T-helper 1 cell (primary cell): Measurements from ENCODE around the gene HILPDA.
"Not testable (repeated sequence)": the region's sequence is repeated elsewhere in the genome, so short reads cannot be mapped to it uniquely, and the experiment has no call there.

Experiments used
- DNase-seq, 5 donors: peaks; one replicate each; pipeline ENCODE4 v3.0.0-alpha.2; 2012 to 2020

Gene HILPDA

DNA sequence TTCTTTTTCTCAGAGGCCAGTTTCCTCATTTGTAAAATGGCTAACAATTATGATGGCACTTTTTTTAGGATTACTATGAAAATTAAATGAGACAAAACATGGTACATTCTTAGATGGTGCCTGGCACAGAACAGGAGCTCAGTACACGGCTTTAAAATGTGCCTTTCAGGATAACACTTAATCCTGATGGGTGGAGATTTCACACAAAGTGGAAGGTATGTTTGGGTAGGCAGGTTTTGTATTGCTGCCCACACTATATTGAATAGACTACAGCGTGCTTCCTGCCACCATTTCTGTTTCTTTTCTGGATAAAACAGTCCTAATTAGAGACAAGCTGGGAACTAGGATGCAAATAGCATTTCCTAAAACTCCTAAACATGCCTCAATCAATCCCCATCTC is 23.9 kb upstream of the HILPDA start:
- DNase-seq = no peak

DNA sequence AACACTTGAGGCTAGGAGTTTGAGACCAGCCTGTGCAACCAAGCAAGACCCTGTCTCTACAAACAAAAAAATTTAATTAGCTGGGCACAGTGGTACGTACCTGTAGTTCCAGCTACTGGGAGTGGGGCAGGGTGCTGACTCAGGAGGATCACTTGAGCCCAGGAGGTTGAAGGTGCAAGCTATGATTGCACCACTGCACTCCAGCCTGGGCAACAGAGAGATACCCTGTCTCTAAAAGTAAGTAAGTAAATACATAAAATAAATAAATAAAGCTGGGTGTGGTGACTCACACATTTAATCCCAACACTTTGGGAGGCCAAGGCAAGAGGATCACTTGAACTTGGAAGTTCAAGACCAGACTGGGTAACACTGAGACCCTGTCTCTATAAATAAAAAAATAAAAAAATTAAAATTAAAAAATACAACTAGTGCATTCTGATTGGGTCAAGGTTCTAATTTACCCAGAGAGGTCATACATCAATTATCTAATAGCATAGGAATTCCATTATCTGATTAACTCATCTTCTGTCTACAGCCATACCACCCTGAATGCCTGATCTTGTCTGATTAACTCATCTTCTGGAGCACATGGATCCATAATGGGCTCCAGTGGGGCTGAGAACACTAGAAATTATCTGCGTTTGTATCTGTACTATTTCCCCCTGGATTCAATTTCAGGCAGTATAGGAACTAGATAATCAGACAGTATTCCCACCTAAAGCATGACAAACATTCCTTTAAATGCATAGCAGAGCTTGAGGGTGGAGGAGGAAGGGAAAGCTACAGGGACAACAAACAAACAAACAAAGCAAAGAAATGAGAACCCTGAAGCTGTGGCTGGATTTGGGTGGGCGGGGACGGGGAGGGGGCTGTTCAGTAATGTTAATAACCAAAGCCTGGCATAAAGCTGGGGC is 21.0 kb upstream of the HILPDA start:
- no peak for DNase-seq

DNA sequence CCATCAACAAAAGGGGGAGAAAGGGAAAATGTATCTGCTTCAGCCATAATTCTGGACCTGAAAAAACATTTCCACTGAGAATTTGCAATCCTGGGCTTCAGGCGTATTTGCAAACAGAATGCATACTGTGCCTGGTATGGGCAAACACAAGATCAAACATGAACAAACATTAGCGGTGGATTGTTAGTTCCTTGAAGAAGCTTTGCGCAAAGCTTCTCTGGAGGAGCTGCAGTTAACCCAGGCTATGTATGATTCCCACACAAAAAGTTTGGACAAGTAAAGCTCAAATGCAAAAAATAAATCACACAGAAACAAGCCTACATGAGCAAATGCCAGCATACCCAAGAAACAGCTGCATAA is 20.4 kb upstream of the HILPDA start:
- no peak for DNase-seq

DNA sequence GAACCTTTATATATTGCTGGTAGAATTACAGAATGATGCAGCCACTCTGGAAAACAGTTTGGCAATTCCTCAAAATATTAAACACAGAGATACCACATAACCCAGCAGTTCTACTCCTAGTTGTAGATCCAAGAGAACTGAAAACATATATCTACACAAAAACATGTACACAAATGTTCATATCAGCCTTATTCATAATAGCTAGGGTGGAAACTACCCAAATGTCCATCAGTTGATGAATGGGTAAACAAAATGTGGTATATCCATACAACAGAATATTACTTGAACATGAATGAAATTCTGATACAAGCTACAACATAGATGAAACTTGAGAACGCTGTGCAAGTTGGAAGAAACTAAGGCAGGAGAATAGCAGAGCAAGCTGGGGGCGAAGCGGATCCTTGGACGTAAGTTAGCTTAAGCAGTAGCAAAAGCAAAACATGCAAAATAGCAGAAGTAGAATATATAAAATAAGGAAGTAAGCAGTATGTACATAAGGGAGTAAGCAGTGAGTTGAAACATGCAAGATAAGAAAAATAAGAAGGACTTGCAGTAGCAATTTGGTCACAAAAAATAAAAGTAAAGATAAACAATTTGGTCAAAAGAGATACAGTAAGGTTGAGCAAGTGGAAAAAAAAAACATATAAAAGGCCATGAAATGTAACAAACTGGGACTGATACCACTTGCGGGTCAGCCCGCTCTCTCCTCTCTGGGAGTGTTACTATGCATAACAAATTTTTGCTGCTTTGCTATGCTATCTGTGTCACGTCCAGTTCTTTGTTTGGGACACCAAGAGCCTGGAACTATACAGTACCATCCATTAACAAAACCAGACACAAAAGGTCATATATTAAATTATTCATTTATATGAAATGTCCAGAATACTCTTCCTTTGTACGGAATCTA is 18.0 kb upstream of the HILPDA start:
- DNase-seq = no peak

DNA sequence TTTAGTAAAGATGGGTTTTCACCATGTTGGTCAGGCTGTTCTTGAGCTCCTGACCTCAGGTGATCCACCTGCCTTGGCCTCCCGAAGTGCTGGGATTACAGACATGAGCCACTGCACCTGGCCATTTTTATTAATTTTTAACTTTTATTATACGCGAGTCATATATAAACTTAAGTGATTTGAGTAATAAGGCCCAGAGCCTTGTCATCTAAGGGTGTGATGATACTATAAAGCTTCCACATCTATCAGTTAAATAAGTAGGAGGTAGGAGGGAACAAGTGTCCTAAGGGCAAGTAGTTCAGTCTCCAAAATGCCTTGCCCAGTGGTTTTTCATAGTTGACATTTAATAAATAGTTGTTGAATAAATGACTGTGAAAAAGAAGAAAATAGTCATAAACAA is 13.3 kb upstream of the HILPDA start:
- no peak for DNase-seq

DNA sequence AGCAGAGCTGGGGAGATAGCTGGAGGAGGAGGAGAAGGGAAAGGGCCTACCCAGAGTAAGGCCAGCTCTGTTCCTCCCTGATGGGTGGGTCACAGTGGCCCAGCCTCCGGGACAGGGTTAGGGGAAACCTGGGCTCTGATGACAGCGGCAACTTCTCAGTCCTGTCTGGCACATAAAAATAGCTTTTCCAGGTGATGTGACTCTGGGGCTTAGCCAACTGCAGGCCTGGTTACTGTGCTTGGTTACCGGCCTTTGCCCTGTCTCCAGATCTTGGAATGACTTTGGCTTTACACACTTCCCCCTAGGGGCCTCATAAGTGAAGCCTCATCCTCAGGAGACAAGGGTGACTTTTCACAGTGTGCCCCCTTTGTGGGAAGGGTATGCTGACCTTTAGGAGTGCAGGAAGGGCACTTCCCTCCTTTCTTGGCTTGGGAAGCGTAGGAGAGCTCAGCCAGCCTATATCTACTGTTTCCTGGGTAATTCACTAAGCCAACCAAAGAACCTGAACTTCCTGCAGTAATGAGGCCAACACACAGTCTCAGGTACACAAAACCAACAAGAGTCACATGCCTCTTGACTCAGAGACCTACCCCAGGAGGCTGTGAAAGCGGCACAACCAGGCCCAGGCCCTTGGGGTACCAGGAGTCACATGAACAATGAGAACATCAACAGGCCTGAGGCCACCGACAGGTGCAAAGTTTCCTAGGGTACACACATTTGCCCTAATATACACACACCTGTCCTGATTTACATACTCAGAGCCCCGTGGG is 11.7 kb upstream of the HILPDA start:
- no peak for DNase-seq

DNA sequence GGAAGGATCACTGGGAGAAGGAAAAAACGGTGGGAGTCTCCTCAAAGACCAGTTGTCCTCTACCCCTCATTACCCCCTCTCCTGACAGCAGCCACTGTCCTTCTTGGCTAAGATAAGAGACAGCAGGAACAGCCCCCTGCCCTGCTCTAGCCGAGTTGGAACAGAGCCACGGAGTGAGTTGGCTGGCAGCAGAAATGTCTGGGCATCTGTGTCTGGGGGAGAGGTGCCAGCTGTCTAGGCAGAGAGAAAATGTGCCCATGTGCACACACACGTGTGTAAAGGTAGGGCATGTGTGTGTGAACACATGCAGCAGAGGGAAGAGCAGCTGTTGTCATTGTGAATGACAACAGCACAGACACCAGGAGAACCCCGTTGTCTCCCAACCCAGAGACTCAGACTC is 9.4 kb upstream of the HILPDA start:
- DNase-seq = no peak

DNA sequence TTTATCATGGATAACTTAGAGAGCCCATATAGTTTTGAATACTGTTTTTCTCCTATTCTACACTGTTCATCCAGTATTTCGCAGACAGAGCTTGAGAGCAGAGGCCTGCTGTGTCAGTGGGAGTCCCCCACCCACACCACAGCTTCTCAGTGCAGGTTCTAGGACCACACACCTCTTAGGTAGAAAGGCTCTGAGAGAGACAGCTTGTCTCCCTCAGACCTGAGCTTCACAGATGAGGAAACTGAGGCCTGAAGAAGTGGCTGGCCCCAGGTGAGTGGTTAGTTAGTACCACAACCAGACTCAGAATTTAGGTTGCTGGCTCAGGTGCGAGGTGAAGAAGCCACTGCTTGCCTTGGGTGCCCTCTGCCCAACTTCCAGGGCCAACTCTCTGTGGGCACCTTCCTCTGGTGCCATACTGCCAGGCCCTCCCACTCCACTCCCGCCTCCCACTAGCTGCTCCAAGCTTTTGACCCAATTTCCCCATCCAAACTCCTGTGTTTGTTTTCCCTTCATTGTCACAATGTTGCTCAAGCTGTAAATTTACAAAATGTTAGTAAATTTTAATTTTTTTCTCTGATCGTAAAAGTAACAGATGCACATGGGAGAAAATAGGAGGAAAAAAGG is 7.6 kb upstream of the HILPDA start:
- no peak for DNase-seq

DNA sequence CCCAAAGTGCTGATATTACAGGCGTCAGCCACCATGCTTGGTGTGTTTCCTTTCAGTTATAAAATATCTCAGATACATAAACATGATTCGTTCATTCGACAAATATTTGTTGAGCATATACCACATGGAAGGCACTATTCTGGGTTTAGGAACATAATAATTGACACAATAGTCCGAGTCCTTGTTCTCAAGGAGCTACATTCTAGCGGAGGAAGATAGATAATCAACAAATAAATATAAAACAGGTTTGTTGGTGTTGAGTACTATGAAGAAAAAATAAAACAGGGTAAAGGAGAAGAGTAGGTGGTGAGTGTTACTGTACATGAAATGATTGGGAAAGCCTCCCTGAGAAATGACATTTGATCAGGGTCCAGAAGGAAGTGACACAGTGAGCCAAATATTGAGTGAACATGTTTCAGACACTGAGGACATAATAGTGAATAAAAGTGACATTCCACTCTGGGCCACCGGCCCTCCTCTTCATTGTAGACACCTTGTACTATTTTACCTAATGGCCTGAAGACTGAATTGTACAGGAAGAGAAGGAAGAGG is 6.9 kb upstream of the HILPDA start:
- DNase-seq = no peak

DNA sequence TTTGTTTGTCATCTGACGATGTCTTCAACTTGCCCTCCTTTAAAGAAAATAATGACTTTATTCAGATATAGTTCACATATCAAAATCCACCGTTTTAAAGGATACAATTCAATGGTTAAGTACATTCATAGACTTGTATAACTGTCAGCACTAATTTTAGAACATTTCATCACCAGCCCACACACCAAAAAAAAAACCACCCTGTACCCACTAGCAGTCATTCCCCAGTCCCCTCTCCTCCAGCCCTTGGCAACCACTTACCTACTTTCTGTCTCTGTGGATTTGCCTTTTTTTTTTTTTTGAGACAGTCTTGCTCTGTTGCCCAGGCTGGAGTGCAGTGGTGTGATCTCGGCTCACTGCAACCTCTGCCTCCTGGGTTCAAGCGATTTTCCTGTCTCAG is 5.3 kb upstream of the HILPDA start:
- DNase-seq = no peak

DNA sequence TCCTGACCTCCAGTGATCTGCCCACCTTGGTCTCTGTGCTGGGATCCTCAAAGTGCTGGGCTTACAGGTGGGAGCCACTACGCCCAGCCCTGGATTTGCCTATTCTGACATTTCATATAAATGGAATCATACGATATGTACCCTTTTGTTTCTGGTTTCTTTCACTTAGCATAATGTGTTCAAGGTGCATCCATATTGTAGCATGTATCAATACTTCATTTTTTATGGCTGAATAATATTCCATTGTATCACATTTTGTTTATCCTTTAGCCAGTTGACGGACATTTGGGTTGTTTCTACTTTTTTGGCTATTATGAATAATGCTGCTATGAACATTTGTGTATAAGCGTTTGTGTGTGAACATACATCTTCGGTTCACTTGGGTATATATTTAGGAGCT is 4.8 kb upstream of the HILPDA start:
- DNase-seq = no peak

DNA sequence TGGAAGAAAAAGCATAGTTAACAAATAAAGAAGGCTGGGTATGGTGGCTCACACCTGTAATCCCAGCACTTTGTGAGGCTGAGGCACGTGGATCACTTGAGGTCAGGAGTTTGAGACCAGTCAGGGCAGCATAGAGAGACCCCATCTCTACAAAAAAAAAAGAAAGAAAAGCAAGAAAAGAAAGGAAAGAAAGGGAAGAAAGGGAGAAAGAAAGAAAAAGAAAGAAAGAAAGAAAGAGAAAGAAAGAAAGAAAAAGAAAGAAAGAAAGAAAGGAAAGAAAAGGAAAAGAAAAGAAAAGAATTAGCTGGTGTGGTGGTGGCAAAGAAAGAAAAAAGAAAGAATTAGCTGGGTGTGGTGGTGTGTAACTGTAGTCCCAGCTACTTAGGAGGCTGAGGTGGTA is 3.1 kb upstream of the HILPDA start:
- no peak for DNase-seq

DNA sequence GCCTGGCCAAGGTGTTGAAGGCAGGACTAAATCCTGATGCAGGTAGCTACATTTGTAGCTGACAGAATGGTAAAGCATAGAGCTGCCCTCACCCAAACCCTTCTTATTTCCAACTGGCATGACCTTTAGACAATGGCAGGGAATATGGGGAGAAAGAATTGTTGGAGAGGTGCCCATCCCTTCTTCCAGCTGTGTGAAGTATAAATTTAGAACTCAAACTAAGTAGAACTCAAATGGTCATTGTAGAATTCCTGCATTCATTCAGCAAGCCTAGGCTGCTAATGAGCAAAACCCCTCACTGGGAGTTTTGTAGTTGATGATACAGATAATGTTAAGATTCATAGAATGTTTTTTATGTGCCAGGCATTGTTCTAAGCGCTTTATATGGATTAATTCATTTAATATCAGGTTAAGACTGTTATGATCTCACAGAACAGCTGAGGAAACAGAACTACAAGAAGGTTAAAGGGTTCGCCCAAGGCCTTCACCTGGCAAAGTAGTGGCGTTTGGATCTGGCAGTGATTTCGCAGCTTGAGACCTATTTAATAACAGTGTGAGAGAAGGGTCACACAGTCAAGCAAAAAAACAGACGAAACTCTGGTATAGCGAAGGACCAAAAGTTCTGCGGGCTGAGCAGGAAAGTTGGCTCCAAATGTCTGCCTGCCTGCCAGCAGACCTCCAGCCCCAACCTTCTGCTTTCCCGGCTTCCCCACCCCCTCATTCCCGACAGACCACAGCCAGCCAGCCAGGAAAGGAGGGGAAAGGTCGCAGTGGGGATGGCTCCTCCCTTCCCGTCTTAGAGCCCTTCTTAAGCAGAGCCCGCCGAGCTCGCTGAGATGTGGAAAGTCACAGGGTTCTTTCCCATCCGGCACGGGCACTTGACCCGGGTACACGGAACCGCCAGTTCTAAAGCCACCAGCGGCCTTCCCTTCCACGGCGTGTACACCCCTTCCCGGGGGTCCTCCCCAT is 1.6 kb upstream of the HILPDA start:
- DNase-seq = no peak

DNA sequence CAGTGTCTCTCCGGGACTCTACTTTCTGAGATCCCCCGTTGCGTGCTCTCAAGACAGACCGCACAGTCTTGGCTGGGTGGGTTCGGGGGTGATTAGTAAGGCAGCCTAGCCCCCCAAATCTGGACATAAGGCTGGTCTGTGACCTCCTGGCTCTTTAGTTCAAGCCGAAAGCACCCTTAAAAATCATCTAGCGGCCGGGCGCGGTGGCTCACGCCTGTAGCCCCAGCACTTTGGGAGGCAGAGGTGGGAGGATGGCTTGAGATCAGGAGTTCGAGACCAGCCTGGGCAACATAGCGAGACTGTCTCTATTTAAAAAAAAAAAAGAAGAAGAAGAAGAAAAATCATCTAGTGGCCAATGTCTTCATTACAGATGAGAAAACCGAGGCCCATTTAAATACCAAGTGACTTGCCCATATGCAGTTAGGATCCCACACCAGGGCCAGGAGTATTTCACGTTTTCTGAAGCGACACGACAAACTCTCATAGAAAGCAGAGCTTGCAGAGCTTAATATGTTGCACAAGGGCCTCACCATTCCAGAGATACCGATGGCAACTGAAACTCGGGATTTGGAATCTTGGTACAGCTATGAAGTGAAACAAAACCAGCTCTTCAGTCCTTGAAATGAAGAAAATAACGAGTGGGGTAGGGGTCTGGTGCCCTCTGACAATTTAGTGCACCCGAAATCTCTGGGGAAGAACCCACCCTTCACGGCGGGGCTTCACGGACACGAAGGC is 703 bp upstream of the HILPDA start:
- DNase-seq = no peak

DNA sequence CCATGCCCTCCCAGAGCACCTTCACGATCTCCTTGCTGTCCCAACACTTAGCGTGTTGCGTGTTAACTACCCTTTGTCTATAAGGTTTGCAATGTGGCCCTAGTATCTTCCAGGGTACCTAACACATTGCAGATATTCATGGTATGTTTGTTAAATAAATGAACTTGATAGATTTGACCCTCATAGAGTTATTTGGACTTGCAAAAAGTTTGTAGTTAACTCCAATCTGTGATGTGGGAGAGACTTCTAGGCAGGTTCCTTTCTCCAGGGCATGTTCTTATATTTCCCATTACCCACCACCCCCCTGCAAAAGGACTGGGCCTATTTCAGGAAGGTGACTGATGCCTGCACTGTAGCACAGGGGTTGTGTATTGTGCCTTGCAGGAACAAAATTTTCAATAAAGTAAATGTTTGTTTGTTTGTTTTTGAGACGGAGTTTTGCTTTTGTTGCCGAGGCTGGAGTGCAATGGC is 612 bp downstream of the HILPDA start:
- DNase-seq = no peak

DNA sequence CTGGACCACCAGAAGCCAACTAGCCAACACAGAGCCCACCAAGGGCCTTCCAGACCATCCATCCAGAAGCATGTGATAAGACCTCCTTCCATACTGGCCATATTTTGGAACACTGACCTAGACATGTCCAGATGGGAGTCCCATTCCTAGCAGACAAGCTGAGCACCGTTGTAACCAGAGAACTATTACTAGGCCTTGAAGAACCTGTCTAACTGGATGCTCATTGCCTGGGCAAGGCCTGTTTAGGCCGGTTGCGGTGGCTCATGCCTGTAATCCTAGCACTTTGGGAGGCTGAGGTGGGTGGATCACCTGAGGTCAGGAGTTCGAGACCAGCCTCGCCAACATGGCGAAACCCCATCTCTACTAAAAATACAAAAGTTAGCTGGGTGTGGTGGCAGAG is 1.7 kb downstream of the HILPDA start:
- DNase-seq = not testable (repeated sequence)

DNA sequence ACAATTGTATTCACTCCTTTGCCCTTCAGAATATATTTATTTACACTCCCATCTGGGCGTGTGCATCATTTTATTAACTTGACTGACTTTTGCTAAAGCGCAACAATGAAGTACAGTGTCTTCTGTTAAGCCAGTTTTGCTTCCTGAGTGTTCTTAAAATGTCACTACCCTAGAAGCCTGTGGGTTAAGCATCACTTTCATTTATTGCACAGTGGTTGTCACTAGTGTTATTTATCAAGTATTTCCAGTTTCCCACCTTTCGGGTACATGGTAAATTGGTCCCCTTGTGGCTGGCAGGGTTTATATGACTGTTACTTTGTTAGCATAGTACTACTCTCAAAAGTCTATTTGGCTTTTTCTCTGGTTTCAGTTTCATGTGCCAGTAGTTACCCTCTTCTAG is 3.3 kb downstream of the HILPDA start:
- no peak for DNase-seq

DNA sequence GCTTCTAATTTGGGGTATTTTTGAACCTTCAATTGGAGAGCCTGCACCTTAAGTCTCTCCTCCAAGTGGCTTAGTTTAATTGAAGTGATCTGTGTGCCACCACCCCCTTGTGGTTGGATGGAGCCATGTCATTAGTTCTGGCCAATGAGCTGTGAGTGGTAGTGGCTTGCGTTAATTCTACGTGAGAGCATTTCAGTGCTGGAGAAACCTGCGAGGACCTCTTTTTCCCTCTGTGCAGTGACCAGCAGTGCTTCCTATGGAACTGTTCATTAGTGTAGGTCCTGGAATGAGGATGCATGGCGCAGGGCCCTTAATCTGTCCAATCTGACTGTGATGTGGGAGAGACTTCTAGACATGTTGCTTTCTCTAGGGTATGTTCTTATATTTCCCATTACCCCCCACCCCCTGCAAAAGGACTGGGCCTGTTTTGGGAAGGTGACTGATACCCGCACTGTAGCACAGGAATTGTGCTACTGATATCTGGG is 3.8 kb downstream of the HILPDA start:
- peak; percentile 38 to 75 (median 53) for DNase-seq

DNA sequence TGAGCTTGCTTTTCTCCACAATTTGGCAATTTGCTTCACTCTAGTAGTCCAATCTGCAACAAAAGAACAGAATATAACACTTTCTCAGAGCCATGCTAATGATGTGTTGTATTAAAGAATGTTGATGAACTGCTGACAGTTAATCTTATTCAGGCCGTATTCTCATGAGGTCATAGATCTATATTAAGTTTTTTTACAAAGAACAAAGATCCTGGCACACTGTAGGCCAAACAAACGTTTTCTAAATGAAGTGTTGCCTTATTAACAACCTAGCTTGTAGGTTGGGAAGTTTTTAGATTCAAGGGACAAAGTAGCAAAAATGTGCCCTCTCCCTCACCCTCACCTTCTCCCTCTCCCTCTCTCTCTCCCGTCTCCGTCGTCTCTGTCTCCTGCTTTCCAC is 6.8 kb downstream of the HILPDA start:
- DNase-seq = no peak

DNA sequence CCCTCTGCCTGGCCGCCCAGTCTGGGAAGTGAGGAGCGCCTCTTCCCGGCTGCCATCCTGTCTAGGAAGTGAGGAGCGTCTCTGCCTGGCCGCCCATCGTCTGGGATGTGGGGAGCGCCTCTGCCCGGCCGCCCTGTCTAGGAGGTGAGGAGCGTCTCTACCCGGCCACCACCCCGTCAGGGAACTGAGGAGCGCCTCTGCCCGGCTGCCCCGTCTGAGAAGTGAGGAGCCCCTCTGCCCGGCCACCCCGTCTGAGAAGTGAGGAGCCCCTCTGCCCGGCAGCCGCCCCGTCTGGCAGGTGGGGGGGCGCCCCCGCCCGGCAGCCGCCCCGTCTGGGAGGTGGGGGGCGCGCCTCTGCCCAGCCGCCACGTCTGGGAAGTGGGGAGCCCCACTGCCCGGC is 7.7 kb downstream of the HILPDA start:
- DNase-seq = not testable (repeated sequence)
